H1 (cell line): ENCODE measurements around the gene AADAC. TPM values are rescaled to one million over a fixed set of nuclear protein-coding genes. Genes with fewer than 3 reads are reported as not detected.

Source experiments
- CTCF ChIA-PET: fragments of 300-600 bp; sonication (Branson Sonifier 250); formaldehyde crosslinking; loops from one replicate; lab custom pipeline; 2021; ENCODE audit not compliant: partially characterized antibody; lab: Charles Lee
- POLR2A ChIA-PET: fragments of 300-600 bp; sonication (Branson Sonifier 250); formaldehyde crosslinking; loops from one replicate; lab custom pipeline; 2021; ENCODE audit warnings: inconsistent platforms; ENCODE audit not compliant: partially characterized antibody; lab: Charles Lee
- DNase-seq, 2 experiments: peaks; one replicate each; pipeline versions ENCODE4 v3.0.0 to v3.0.0-alpha.2; 2010 to 2022; ENCODE audit warnings: low spot score in 2 of 2, low read depth in 1 of 2, mixed read lengths in 1 of 2
- FAIRE-seq: peaks from 2 replicates; lab custom pipeline; 2011; peaks lifted over from hg19 to GRCh38; lab: Jason Lieb, UNC
- H2AFZ ChIP-seq: 2 replicates; pipeline ENCODE4 v1.8.1; 2012; ENCODE audit warnings: low read length, inconsistent platforms
- H2AK5ac ChIP-seq: 2 replicates; pipeline ENCODE4 v1.6.1; 2013; ENCODE audit warnings: low read depth, low read length
- H2BK120ac ChIP-seq: replicated peaks from 2 replicates; pipeline ENCODE3; 2013; ENCODE audit warnings: low read depth, low read length, inconsistent platforms
- H2BK12ac ChIP-seq: 2 replicates; pipeline ENCODE4 v1.6.1; 2013; ENCODE audit warnings: low read depth, low read length
- H2BK15ac ChIP-seq: 2 replicates; pipeline ENCODE4 v1.6.1; 2013; ENCODE audit warnings: low read length
- H2BK20ac ChIP-seq: 2 replicates; pipeline ENCODE4 v1.6.1; 2013; ENCODE audit warnings: low read length
- H2BK5ac ChIP-seq: 2 replicates; pipeline ENCODE4 v1.6.1; 2013; ENCODE audit warnings: low read depth, low read length
- H3K14ac ChIP-seq: 2 replicates; pipeline ENCODE4 v1.6.1; 2013; ENCODE audit warnings: inconsistent platforms; ENCODE audit not compliant: insufficient read length
- H3K18ac ChIP-seq: 2 replicates; pipeline ENCODE4 v1.6.1; 2013; ENCODE audit warnings: low read length; ENCODE audit errors: extremely low read depth
- H3K23ac ChIP-seq: 2 replicates; pipeline ENCODE4 v1.6.1; 2013; ENCODE audit warnings: inconsistent platforms; ENCODE audit not compliant: insufficient read length
- H3K23me2 ChIP-seq: 2 replicates; pipeline ENCODE4 v1.6.1; 2013; ENCODE audit warnings: low read depth, low read length
- H3K27ac ChIP-seq: 2 replicates; pipeline ENCODE4 v1.6.1; 2011; ENCODE audit warnings: low read depth, low read length, inconsistent platforms
- H3K27me3 ChIP-seq, 4 experiments: replicated peaks in 1 of 4; 1 replicate in 1 of 4; 2 replicates in 3 of 4; pipeline versions ENCODE4 v1.6.1 to v1.8.1; 2011 to 2013; ENCODE audit warnings: low read length in 3 of 4, mild to moderate bottlenecking in 3 of 4, inconsistent platforms in 2 of 4, mixed read lengths in 2 of 4, moderate library complexity in 1 of 4; ENCODE audit not compliant: control insufficient read depth in 3 of 4, insufficient read depth in 3 of 4; ENCODE audit errors: extremely low read depth in 1 of 4
- H3K36me3 ChIP-seq, 4 experiments: 2 replicates each; pipeline versions ENCODE4 v1.6.1 to v1.8.1; 2011 to 2013; ENCODE audit warnings: mild to moderate bottlenecking in 4 of 4, low read length in 3 of 4, moderate library complexity in 2 of 4, control low read depth in 1 of 4, inconsistent platforms in 1 of 4; ENCODE audit not compliant: insufficient read depth in 4 of 4, control insufficient read depth in 2 of 4
- H3K4ac ChIP-seq: replicated peaks from 2 replicates; pipeline ENCODE3; 2013; ENCODE audit warnings: low read length, low read depth, mixed read lengths, inconsistent platforms; ENCODE audit not compliant: insufficient read length
- H3K4me1 ChIP-seq, 4 experiments: replicated peaks in 1 of 4; 1 replicate in 1 of 4; 2 replicates in 3 of 4; pipeline versions ENCODE4 v1.6.1 to v1.8.1; 2011 to 2013; ENCODE audit warnings: low read length in 3 of 4, inconsistent platforms in 2 of 4, mixed read lengths in 1 of 4; ENCODE audit not compliant: insufficient read depth in 4 of 4, control insufficient read depth in 3 of 4
- H3K4me2 ChIP-seq, 2 experiments: 2 replicates each; pipeline versions ENCODE4 v1.6.1 to v1.8.1; 2011 to 2013; ENCODE audit warnings: low read depth in 2 of 2, low read length in 2 of 2, control low read depth in 1 of 2, inconsistent platforms in 1 of 2, mild to moderate bottlenecking in 1 of 2; ENCODE audit not compliant: insufficient read depth in 1 of 2
- H3K4me3 ChIP-seq, 4 experiments: fragments of 200-600, 300-600 bp in 1 of 4; sonication (generic), shearing (Covaris generic), sonication (Bioruptor Twin) in 1 of 4; 2 replicates each; pipeline versions ENCODE4 v1.5.1 to v1.8.1; 2011 to 2016; ENCODE audit warnings: low read length in 4 of 4, low read depth in 3 of 4, control low read depth in 2 of 4, inconsistent platforms in 2 of 4, mild to moderate bottlenecking in 2 of 4, mixed read lengths in 1 of 4, moderate library complexity in 1 of 4; ENCODE audit not compliant: insufficient read depth in 2 of 4; ENCODE audit errors: extremely low read depth in 1 of 4
- H3K56ac ChIP-seq: replicated peaks from 2 replicates; pipeline ENCODE3; 2013; ENCODE audit warnings: low read depth, mild to moderate bottlenecking, mixed read lengths, low read length, inconsistent platforms; ENCODE audit not compliant: insufficient read length
- H3K79me1 ChIP-seq: 2 replicates; pipeline ENCODE4 v1.6.1; 2013; ENCODE audit warnings: low read depth, low read length, control low read depth
- H3K79me2 ChIP-seq, 2 experiments: 2 replicates each; pipeline versions ENCODE4 v1.6.1 to v1.8.1; 2012 to 2013; ENCODE audit warnings: low read length in 2 of 2, mild to moderate bottlenecking in 2 of 2, inconsistent platforms in 1 of 2; ENCODE audit not compliant: insufficient read depth in 2 of 2, control insufficient read depth in 1 of 2
- H3K9ac ChIP-seq, 4 experiments: replicated peaks in 1 of 4; 1 replicate in 1 of 4; 2 replicates in 3 of 4; pipeline versions ENCODE4 v1.6.1 to v1.8.1; 2011 to 2013; ENCODE audit warnings: low read depth in 3 of 4, low read length in 3 of 4, control low read depth in 2 of 4, mild to moderate bottlenecking in 2 of 4, moderate library complexity in 2 of 4, inconsistent platforms in 1 of 4; ENCODE audit errors: extremely low read depth in 1 of 4
- H3K9me3 ChIP-seq, 2 experiments: 2 replicates each; pipeline versions ENCODE4 v1.6.1 to v1.8.1; 2012 to 2013; ENCODE audit warnings: mild to moderate bottlenecking in 2 of 2, moderate library complexity in 2 of 2, control low read depth in 1 of 2, inconsistent platforms in 1 of 2, low read depth in 1 of 2, low read length in 1 of 2, mixed read lengths in 1 of 2; ENCODE audit not compliant: insufficient read depth in 2 of 2
- H4K20me1 ChIP-seq, 2 experiments: replicated peaks in 1 of 2; 2 replicates each; pipeline versions ENCODE3 to v1.8.1; 2011 to 2013; ENCODE audit warnings: inconsistent platforms in 2 of 2, low read length in 2 of 2, mild to moderate bottlenecking in 1 of 2; ENCODE audit not compliant: insufficient read depth in 2 of 2, control insufficient read depth in 1 of 2
- H4K5ac ChIP-seq: 2 replicates; pipeline ENCODE4 v1.6.1; 2013; ENCODE audit warnings: low read length, low read depth, mixed read lengths, inconsistent platforms; ENCODE audit not compliant: insufficient read length
- H4K8ac ChIP-seq: 2 replicates; pipeline ENCODE4 v1.8.0; 2013; ENCODE audit warnings: mild to moderate bottlenecking, moderate library complexity, low read length, inconsistent platforms; ENCODE audit not compliant: insufficient read depth; ENCODE audit errors: extremely low read depth
- H4K91ac ChIP-seq: replicated peaks from 2 replicates; pipeline ENCODE3; 2013; ENCODE audit warnings: low read length, mixed read lengths, inconsistent platforms; ENCODE audit not compliant: insufficient read length
- BACH1 ChIP-seq: IDR thresholded peaks from 2 replicates; pipeline ENCODE4 v1.6.1; 2012; ENCODE audit warnings: low read length, improper control_type of control experiment
- CEBPB ChIP-seq: IDR thresholded peaks from 2 replicates; pipeline ENCODE4 v1.6.1; 2012; ENCODE audit warnings: low read depth, low read length
- HDAC6 ChIP-seq: IDR thresholded peaks from one replicate; pipeline ENCODE4 v1.7.1; 2012; ENCODE audit warnings: low read depth, mild to moderate bottlenecking, inconsistent platforms, low read length, moderate library complexity
- NRF1 ChIP-seq: IDR thresholded peaks from 2 replicates; pipeline ENCODE4 v1.6.1; 2011; ENCODE audit warnings: mild to moderate bottlenecking, low read depth, low read length, improper control_type of control experiment
- POLR2AphosphoS5 ChIP-seq: IDR thresholded peaks from 2 replicates; pipeline ENCODE4 v1.6.1; 2011; ENCODE audit warnings: low read depth, low read length
- POU5F1 ChIP-seq: IDR thresholded peaks from 2 replicates; pipeline ENCODE4 v1.6.1; 2011; ENCODE audit warnings: low read depth, mild to moderate bottlenecking, low read length, moderate library complexity
- RAD21 ChIP-seq, 2 experiments: IDR thresholded peaks in 1 of 2; conservative IDR thresholded peaks in 1 of 2; 2 replicates each; pipeline ENCODE4 v1.6.1; 2011; ENCODE audit warnings: low read depth in 2 of 2, low read length in 2 of 2, improper control_type of control experiment in 1 of 2, inconsistent platforms in 1 of 2, mild to moderate bottlenecking in 1 of 2, moderate library complexity in 1 of 2
- SIN3A ChIP-seq, 2 experiments: IDR thresholded peaks in 1 of 2; conservative IDR thresholded peaks in 1 of 2; 2 replicates each; pipeline ENCODE4 v1.6.1; 2011 to 2012; ENCODE audit warnings: low read length in 2 of 2, improper control_type of control experiment in 1 of 2, low read depth in 1 of 2, mild to moderate bottlenecking in 1 of 2
- SIRT6 ChIP-seq: IDR thresholded peaks from one replicate; pipeline ENCODE4 v1.7.1; 2012; ENCODE audit warnings: low read length, inconsistent platforms
- SRF ChIP-seq: IDR thresholded peaks from 2 replicates; pipeline ENCODE4 v1.6.1; 2011; ENCODE audit warnings: mild to moderate bottlenecking, low read depth, low read length, moderate library complexity
- TCF12 ChIP-seq: IDR thresholded peaks from 2 replicates; pipeline ENCODE4 v1.6.1; 2011; ENCODE audit warnings: low read depth, mild to moderate bottlenecking, low read length
- WGBS, 2 experiments: shearing (Covaris generic) in 1 of 2; methylation state at CpG; one replicate each; pipeline versions ENCODE4 v1.1.6 to v1.1.7; 2013 to 2015; ENCODE audit warnings: low lambda C conversion rate in 2 of 2, mixed read lengths in 2 of 2, inconsistent platforms in 1 of 2, low coverage in 1 of 2, missing lambda C conversion rate in 1 of 2; ENCODE audit not compliant: insufficient replicate concordance in 2 of 2, insufficient coverage in 1 of 2, insufficient read length in 1 of 2; ENCODE audit errors: extremely low coverage in 1 of 2, missing lambda C conversion rate in 1 of 2; 5-methylcytosine and 5-hydroxymethylcytosine counted together
- polyA plus RNA-seq, 7 experiments: library from polyadenylated mRNA; depleted of rRNA in 3 of 7; stranded (reverse) in 5 of 7; unstranded in 2 of 7; fragments of >200 nt in 5 of 7; fragments of 200-250 nt in 2 of 7; gene quantifications; 1 replicate in 5 of 7; 2 replicates in 1 of 7; 4 replicates in 1 of 7; pipeline versions ENCODE4 v1.2.1 to v1.2.3, GENCODE V29; 2011 to 2013; ENCODE audit warnings: missing spikeins in 2 of 7, mixed read lengths in 2 of 7
- total RNA-seq: library from RNA; stranded (reverse); fragmentation: NEBNext Ultra II Directional; extraction: Animal tissue kit (Norgen Biotek cat#: 25700); gene quantifications from 2 replicates; pipeline ENCODE4 v1.2.1, GENCODE V29; 2021
- TF ChIP-seq, protein P1 (sequence below): IDR thresholded peaks from 2 replicates; pipeline ENCODE4 v1.6.1; 2012; ENCODE audit warnings: low read length, inconsistent platforms

AADAC gene
- total and polyA plus RNA-seq, 2 of the 8 experiments (the other 6 are each of a cell fraction or from before 2014, with no cell fraction given), result not detected

DNA sequence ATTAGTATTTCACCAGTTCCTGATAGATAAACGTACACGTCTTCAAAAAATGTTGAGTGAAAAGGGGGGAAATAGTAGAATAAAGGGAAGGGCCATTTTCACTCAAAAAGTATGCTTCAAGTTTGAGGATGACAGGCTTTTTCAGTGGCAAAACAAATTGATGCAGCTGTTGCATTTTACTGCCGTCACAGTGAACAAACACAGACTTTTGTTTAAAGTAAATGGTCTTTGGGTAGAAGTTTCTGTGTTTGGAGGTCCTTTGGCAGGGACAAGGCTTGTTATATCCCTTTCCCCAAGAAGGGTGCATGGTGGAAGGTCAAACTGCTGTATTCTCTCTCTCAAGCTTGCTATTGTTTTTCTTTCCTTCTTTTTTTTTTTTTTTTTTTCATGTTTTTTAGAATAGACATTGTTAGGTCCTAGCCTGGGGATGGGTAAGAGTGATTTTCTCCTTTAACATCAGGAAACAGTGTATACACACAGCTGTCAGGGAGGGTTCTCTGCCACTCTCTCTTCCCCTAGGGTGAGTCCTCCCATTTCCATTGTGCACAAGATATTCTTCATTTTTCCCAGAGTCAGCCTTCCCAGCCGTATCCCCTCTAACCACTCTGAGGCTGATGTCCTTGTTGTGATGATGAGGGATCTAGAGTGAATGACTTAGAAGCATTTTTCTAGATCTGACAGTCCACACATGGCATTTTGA lies 52.9 kb downstream of the AADAC start:
- Histone ChIP-seq H2BK15ac (no peak overlapping the region), H3K4me1 (no peaks in the 10 kb centered on the region), H3K79me2 (no peaks in the 10 kb centered on the region), H3K27me3 (no peaks in the 10 kb centered on the region), H3K36me3 (no peaks in the 10 kb centered on the region), H2BK12ac (no peak overlapping the region), H4K5ac (no peak overlapping the region), H3K4ac (no peak overlapping the region), H4K8ac (no peak overlapping the region), H3K9ac (no peak overlapping the region), H2AFZ (no peak overlapping the region), H3K4me3 (no peak overlapping the region), H3K14ac (no peak overlapping the region), H2BK20ac (no peak overlapping the region), H3K23me2 (no peaks in the 10 kb centered on the region), H3K23ac (no peak overlapping the region), H3K27ac (no peak overlapping the region), H3K56ac (no peak overlapping the region), H2BK120ac (no peak overlapping the region), H3K9me3 (no peaks in the 10 kb centered on the region), H3K79me1 (no peaks in the 10 kb centered on the region), H3K4me2 (no peak overlapping the region), H4K91ac (no peak overlapping the region), H3K18ac (no peak overlapping the region), H2AK5ac (no peak overlapping the region), H4K20me1 (no peaks in the 10 kb centered on the region), H2BK5ac (no peak overlapping the region)
- DNase-seq (no peak), FAIRE-seq (no peak)
- 88% methylated on average over 4 of the region's 4 CpGs; no CpG with 5 or more reads in 1 of the 2 experiments for WGBS, 2 experiments
- POLR2A ChIA-PET, result no interaction called here
- CTCF ChIA-PET, result no interaction called here
- TF ChIP-seq, protein P1, sequence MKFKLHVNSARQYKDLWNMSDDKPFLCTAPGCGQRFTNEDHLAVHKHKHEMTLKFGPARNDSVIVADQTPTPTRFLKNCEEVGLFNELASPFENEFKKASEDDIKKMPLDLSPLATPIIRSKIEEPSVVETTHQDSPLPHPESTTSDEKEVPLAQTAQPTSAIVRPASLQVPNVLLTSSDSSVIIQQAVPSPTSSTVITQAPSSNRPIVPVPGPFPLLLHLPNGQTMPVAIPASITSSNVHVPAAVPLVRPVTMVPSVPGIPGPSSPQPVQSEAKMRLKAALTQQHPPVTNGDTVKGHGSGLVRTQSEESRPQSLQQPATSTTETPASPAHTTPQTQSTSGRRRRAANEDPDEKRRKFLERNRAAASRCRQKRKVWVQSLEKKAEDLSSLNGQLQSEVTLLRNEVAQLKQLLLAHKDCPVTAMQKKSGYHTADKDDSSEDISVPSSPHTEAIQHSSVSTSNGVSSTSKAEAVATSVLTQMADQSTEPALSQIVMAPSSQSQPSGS, result no peak
- no peak for TF ChIP-seq POU5F1
- TF ChIP-seq CEBPB, result no peak
- TF ChIP-seq TCF12, result no peak
- no peak for TF ChIP-seq BACH1
- no peak for TF ChIP-seq SRF
- TF ChIP-seq HDAC6, result no peak
- no peak for TF ChIP-seq POLR2AphosphoS5
- no peak for TF ChIP-seq NRF1
- TF ChIP-seq RAD21 (IDR thresholded peaks at IDR 0.05 in 1 of 2, conservative IDR thresholded peaks at IDR 0.05 in 1 of 2; ENCODE audit: low read depth in 2 of 2, low read length in 2 of 2), result no peak
- TF ChIP-seq SIRT6, result no peak
- no peak for TF ChIP-seq SIN3A (conservative IDR thresholded peaks at IDR 0.05 in 1 of 2, IDR thresholded peaks at IDR 0.05 in 1 of 2; ENCODE audit: low read depth in 1 of 2, low read length in 2 of 2)
